ENCODE measurements around the gene IGF2R. TPM values are rescaled to one million over a fixed set of nuclear protein-coding genes. Genes with fewer than 3 reads are reported as not detected.

IGF2R gene
- total and polyA plus RNA-seq, 2 experiments from 2014 or later, result 61.2 to 132 TPM

DNA sequence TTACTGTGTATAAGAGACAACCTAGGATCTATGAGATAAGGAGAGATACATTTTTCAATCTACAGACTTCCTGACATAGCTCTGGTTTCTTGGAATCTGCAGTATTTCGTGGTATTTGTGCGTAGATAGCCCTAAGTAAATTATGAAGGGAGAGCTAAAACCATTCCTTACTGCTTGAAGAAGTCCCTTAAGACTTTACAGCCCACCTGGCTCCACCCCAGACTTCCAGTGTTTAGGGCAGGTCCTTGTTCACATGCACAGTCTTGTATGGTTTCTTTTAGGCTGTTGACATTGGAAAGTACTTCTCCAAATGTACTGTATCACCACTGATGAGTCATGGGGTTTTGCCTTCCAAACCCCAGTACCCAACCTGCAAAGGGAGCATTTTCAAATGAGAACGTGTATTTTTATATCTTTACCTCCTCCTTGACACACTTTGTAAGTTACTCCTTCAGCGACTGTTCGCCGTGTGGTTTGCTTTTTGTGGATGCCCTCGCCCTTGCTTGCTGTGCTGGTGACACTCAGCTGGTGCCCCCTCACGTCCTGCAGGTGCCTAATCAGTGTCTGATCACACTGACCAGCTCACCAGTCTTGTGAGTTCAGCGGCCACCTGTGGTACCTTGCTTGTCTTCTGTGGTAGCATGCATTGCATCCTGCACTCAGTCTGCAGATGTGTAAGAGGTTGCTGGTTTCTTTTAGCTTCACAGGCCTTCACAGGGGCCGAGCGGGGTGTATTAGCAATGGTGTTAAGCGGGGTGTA is 73.3 kb downstream of the IGF2R start:
- Histone ChIP-seq H3K27ac (peak overlapping the region; percentile 12), H2AFZ (no peak overlapping the region), H3K79me2 (peaks cover 12% of the 10 kb centered on the region), H3K4me3 (no peak overlapping the region), H3K4me1 (ENCODE audit: insufficient read depth) (peaks cover 7% of the 10 kb centered on the region), H3K9me2 (replicated peaks; ENCODE audit: insufficient read depth) (no peaks in the 10 kb centered on the region), H3K36me3 (replicated peaks; ENCODE audit: insufficient read depth, low read depth) (no peaks in the 10 kb centered on the region), H3K9me3 (ENCODE audit: low read depth) (no peaks in the 10 kb centered on the region), H3K27me3 (no peaks in the 10 kb centered on the region), H4K20me1 (ENCODE audit: insufficient read depth, poor library complexity, severe bottlenecking) (no peaks in the 10 kb centered on the region), H3K4me2 (no peak overlapping the region)
- no peak for DNase-seq (ENCODE audit: low spot score)
- no peak for TF ChIP-seq EZH2phosphoT487 (IDR thresholded peaks at IDR 0.05; ENCODE audit: low read depth, severe bottlenecking, unreplicated experiment)
- no peak for TF ChIP-seq EZH2 (IDR thresholded peaks at IDR 0.05; ENCODE audit: borderline replicate concordance)
- whole genome bisulfite sequencing (ENCODE audit: low lambda C conversion rate, missing lambda C conversion rate), result 93% methylated on average over 12 of the region's 12 CpGs

DNA sequence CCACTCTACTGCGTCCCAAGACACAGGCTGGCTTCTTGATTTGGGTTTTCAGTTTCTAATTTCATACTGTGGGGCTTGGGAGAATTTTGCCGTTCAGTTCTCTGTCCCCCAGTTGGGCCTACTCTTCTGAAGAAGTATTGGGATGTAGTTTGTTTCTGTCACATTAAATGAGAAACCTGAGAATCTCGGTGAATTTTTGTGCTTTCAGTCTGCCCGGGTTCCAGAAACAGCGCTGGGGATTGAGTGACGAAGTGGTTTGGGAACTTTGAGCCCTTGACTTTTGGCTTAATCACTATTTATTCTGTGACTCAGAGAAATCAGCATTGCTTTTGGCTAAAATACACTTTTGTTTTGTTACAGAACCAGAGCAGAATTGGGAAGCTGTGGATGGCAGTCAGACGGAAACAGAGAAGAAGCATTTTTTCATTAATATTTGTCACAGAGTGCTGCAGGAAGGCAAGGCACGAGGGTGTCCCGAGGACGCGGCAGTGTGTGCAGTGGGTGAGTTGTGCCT is 74.0 kb downstream of the IGF2R start:
- peak overlapping the region; percentile 42 for H3K4me2 ChIP-seq

DNA sequence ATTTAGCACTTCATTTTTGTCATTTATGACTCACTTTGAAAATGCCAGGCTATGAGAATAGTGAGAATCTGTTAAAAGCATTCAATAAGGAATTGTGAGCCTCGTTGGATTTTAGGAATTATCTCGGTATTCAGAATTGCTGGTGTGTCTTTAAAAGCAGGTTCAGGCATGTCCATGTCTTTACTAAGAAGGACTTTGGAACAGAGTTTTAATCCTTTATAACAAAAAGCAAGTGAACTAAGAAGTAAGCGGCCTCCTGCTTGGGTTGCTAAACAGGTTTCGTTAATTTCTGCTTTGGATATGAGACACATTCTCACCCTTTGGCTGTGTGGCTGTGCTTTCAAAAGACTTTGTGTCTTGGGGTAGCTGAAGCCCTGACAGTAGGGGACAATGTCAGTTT is 74.9 kb downstream of the IGF2R start:
- Histone ChIP-seq H3K27me3 (no peaks in the 10 kb centered on the region), H2AFZ (no peak overlapping the region), H3K36me3 (replicated peaks; ENCODE audit: insufficient read depth, low read depth) (peaks cover 6% of the 10 kb centered on the region), H3K27ac (peak overlapping the region; percentile 47), H3K79me2 (no peaks in the 10 kb centered on the region), H3K4me3 (no peak overlapping the region), H3K4me1 (ENCODE audit: insufficient read depth) (peaks cover 7% of the 10 kb centered on the region), H3K9me2 (replicated peaks; ENCODE audit: insufficient read depth) (no peaks in the 10 kb centered on the region), H3K9me3 (ENCODE audit: low read depth) (no peaks in the 10 kb centered on the region), H3K4me2 (peak overlapping the region; percentile 42), H4K20me1 (ENCODE audit: insufficient read depth, poor library complexity, severe bottlenecking) (no peaks in the 10 kb centered on the region)
- no peak for DNase-seq (ENCODE audit: low spot score)
- TF ChIP-seq EZH2phosphoT487 (IDR thresholded peaks at IDR 0.05; ENCODE audit: low read depth, severe bottlenecking, unreplicated experiment) (no peak), EZH2 (IDR thresholded peaks at IDR 0.05; ENCODE audit: borderline replicate concordance) (no peak)
- TF ChIP-seq, protein P1, sequence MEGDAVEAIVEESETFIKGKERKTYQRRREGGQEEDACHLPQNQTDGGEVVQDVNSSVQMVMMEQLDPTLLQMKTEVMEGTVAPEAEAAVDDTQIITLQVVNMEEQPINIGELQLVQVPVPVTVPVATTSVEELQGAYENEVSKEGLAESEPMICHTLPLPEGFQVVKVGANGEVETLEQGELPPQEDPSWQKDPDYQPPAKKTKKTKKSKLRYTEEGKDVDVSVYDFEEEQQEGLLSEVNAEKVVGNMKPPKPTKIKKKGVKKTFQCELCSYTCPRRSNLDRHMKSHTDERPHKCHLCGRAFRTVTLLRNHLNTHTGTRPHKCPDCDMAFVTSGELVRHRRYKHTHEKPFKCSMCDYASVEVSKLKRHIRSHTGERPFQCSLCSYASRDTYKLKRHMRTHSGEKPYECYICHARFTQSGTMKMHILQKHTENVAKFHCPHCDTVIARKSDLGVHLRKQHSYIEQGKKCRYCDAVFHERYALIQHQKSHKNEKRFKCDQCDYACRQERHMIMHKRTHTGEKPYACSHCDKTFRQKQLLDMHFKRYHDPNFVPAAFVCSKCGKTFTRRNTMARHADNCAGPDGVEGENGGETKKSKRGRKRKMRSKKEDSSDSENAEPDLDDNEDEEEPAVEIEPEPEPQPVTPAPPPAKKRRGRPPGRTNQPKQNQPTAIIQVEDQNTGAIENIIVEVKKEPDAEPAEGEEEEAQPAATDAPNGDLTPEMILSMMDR (IDR thresholded peaks at IDR 0.05; ENCODE audit: poor library complexity), result no peak
- WGBS (ENCODE audit: low lambda C conversion rate, missing lambda C conversion rate), result 75% methylated on average over 4 of the region's 4 CpGs

More for the DNA sequence above, 74.0 kb downstream of the IGF2R start:
- Histone ChIP-seq H3K27ac (peak overlapping the region; percentile 47), H3K36me3 (replicated peaks; ENCODE audit: insufficient read depth, low read depth) (no peaks in the 10 kb centered on the region), H3K4me1 (ENCODE audit: insufficient read depth) (peaks cover 7% of the 10 kb centered on the region), H3K27me3 (no peaks in the 10 kb centered on the region), H4K20me1 (ENCODE audit: insufficient read depth, poor library complexity, severe bottlenecking) (no peaks in the 10 kb centered on the region), H3K4me3 (no peak overlapping the region), H3K79me2 (peaks cover 5% of the 10 kb centered on the region), H3K9me2 (replicated peaks; ENCODE audit: insufficient read depth) (no peaks in the 10 kb centered on the region), H2AFZ (no peak overlapping the region), H3K9me3 (ENCODE audit: low read depth) (no peaks in the 10 kb centered on the region)
- no peak for TF ChIP-seq EZH2phosphoT487 (IDR thresholded peaks at IDR 0.05; ENCODE audit: low read depth, severe bottlenecking, unreplicated experiment)
- TF ChIP-seq, protein P1 (IDR thresholded peaks at IDR 0.05; ENCODE audit: poor library complexity), result no peak
- no peak for TF ChIP-seq EZH2 (IDR thresholded peaks at IDR 0.05; ENCODE audit: borderline replicate concordance)
- 81% methylated on average over 11 of the region's 11 CpGs for WGBS (ENCODE audit: low lambda C conversion rate, missing lambda C conversion rate)
- DNase-seq (ENCODE audit: low spot score), result no peak

DNA sequence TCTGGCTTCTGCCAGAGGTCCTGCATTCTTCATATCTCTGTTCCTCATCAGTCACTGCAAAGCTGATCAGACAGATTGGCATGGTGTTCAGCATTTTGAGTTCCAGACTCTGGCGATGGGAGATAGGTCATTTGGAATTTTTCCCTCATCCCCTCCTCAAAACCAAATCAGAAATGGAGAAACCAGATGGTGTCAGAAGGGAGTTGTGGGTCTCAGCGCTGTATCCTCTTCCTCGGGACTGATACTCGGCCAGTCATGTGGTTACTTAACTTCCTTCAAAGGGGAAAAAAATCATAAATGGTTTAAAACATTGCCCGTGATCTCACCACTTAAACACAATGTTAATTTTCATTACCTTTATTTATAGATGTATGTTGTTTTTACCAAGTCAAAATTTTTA is 75.8 kb downstream of the IGF2R start:
- H3K36me3 ChIP-seq (replicated peaks; ENCODE audit: insufficient read depth, low read depth), result peaks cover 6% of the 10 kb centered on the region
- H4K20me1 ChIP-seq (ENCODE audit: insufficient read depth, poor library complexity, severe bottlenecking), result no peaks in the 10 kb centered on the region
- DNase-seq (ENCODE audit: low spot score), result no peak
- no peak overlapping the region for H3K4me3 ChIP-seq
- no peaks in the 10 kb centered on the region for H3K9me2 ChIP-seq (replicated peaks; ENCODE audit: insufficient read depth)
- TF ChIP-seq EZH2phosphoT487 (IDR thresholded peaks at IDR 0.05; ENCODE audit: low read depth, severe bottlenecking, unreplicated experiment), result no peak
- TF ChIP-seq, protein P1 (IDR thresholded peaks at IDR 0.05; ENCODE audit: poor library complexity), result no peak
- no peak for TF ChIP-seq EZH2 (IDR thresholded peaks at IDR 0.05; ENCODE audit: borderline replicate concordance)
- H3K27me3 ChIP-seq, result no peaks in the 10 kb centered on the region
- 96% methylated on average over 5 of the region's 5 CpGs for WGBS (ENCODE audit: low lambda C conversion rate, missing lambda C conversion rate)
- no peak overlapping the region for H2AFZ ChIP-seq
- H3K79me2 ChIP-seq, result no peaks in the 10 kb centered on the region
- no peak overlapping the region for H3K4me2 ChIP-seq
- no peaks in the 10 kb centered on the region for H3K9me3 ChIP-seq (ENCODE audit: low read depth)
- peaks cover 7% of the 10 kb centered on the region for H3K4me1 ChIP-seq (ENCODE audit: insufficient read depth)
- no peak overlapping the region for H3K27ac ChIP-seq
